ENCODE measurements around the gene CWC27. TPM values are rescaled to one million over a fixed set of nuclear protein-coding genes. Genes with fewer than 3 reads are reported as not detected.

The CWC27 gene
- total and polyA plus RNA-seq, 2 of the 13 experiments (the other 11 are each of a cell fraction or from before 2014, with no cell fraction given): 21.1 to 25.7 TPM

DNA sequence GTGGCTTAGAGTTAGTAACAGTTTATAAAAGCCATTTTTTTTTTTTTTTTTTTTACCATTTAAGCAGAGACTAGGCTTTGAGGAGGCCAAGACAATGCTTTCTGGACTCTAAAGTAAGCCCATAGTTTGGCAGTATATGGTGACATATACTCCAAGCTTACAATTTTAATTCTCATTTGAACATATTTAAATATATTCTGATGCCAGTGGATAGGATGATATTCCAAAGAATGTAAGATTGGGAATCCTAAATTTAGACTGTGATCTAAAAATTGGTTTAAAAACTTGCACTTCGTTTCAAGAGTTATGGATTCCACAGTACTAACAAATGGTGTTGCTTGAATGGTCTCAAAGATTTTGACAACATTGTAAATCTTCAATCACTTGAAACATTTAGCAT lies 112.1 kb downstream of the CWC27 start (continued):
- TF ChIP-seq ZNF281 (CRISPR knock-in tag; IDR thresholded peaks at IDR 0.05; ENCODE audit: borderline replicate concordance) (no peak), YY1 (IDR thresholded peaks at IDR 0.05; ENCODE audit: insufficient read depth, insufficient replicate concordance, low read depth, low read length) (no peak), MAF1 (CRISPR knock-in tag; IDR thresholded peaks at IDR 0.05; ENCODE audit: borderline replicate concordance) (no peak), JARID2 (CRISPR knock-in tag; IDR thresholded peaks at IDR 0.05; ENCODE audit: insufficient replicate concordance) (no peak)
- TF ChIP-seq, protein P1, sequence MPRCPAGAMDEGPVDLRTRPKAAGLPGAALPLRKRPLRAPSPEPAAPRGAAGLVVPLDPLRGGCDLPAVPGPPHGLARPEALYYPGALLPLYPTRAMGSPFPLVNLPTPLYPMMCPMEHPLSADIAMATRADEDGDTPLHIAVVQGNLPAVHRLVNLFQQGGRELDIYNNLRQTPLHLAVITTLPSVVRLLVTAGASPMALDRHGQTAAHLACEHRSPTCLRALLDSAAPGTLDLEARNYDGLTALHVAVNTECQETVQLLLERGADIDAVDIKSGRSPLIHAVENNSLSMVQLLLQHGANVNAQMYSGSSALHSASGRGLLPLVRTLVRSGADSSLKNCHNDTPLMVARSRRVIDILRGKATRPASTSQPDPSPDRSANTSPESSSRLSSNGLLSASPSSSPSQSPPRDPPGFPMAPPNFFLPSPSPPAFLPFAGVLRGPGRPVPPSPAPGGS (CRISPR knock-in tag; IDR thresholded peaks at IDR 0.05): no peak

GRCh38 chr5:64883912-64884311 lies 115.2 kb downstream of the CWC27 start:
- DNase-seq (ENCODE audit: low spot score): no peak
- no peaks in the 10 kb centered on the region for H3K79me2 ChIP-seq (ENCODE audit: insufficient read depth, low read length)
- H3K4me3 ChIP-seq (replicated peaks in 1 of 3; ENCODE audit: insufficient read depth in 1 of 3, low read depth in 2 of 3, low read length in 3 of 3): no peak overlapping the region
- no peak overlapping the region for H3K27ac ChIP-seq (ENCODE audit: extremely low read length, insufficient read depth, low read length)
- H2AFZ ChIP-seq (ENCODE audit: low read length): no peak overlapping the region
- no peaks in the 10 kb centered on the region for H3K36me3 ChIP-seq (replicated peaks in 1 of 2; ENCODE audit: control insufficient read depth in 1 of 2, insufficient read depth in 2 of 2, low read length in 2 of 2)
- intact Hi-C loops (cut with micrococcal nuclease; ENCODE audit: unreplicated experiment): no loop called here
- no peak overlapping the region for H3K4me2 ChIP-seq (ENCODE audit: low read depth, low read length)
- H3K9me3 ChIP-seq (ENCODE audit: low read length): no peaks in the 10 kb centered on the region
- H3K9ac ChIP-seq (ENCODE audit: insufficient read depth, low read depth, low read length): no peak overlapping the region
- no TSS peak for BruUV-seq (replicated peaks)
- no peaks in the 10 kb centered on the region for H4K20me1 ChIP-seq (ENCODE audit: insufficient read depth, low read length)
- CTCF ChIA-PET (ENCODE audit: low intra/inter-chr PET ratio, low total read pairs): no interaction called here
- ATAC-seq: no peak
- 89% methylated on average over 1 of the region's 1 CpG for WGBS (ENCODE audit: low lambda C conversion rate)
- no peaks in the 10 kb centered on the region for H3K4me1 ChIP-seq (ENCODE audit: insufficient read depth, low read length)
- in situ Hi-C loops (cut with HindIII; ENCODE audit: extremely low pct_ligation_motif_present, low pct_unique_long_range_greater_than_20kb): no loop called here
- POLR2A ChIA-PET: no interaction called here
- H3K27me3 ChIP-seq (ENCODE audit: control insufficient read depth in 1 of 2, insufficient read depth in 2 of 2, low read length in 2 of 2): no peaks in the 10 kb centered on the region; a peak in 1 of 5 replicates
- FAIRE-seq: no peak
- peak; percentile 68 for TF ChIP-seq ATF7 (IDR thresholded peaks at IDR 0.05)
- no peak for TF ChIP-seq ATF7 (CRISPR knock-in tag; IDR thresholded peaks at IDR 0.05)
- TF ChIP-seq CREB1 (IDR thresholded peaks at IDR 0.05): peak; percentile 77
- TF ChIP-seq CREB1 (CRISPR knock-in tag; IDR thresholded peaks at IDR 0.05): no peak
- no peak for TF ChIP-seq HNRNPL (IDR thresholded peaks at IDR 0.05; ENCODE audit: low read depth, low read length)
- TF ChIP-seq ATF5 (CRISPR knock-in tag; IDR thresholded peaks at IDR 0.05; ENCODE audit: low read depth): no peak
- TF ChIP-seq ZNF281 (CRISPR knock-in tag; IDR thresholded peaks at IDR 0.05; ENCODE audit: borderline replicate concordance): no peak
- no peak for TF ChIP-seq ZNF20 (CRISPR knock-in tag; IDR thresholded peaks at IDR 0.05)
- no peak for TF ChIP-seq NFE2L1 (CRISPR knock-in tag; IDR thresholded peaks at IDR 0.05; ENCODE audit: borderline replicate concordance)
- TF ChIP-seq HMG20B (CRISPR knock-in tag; conservative IDR thresholded peaks at IDR 0.05): no peak
